ENCODE results near the gene MRPL49.

DNA sequence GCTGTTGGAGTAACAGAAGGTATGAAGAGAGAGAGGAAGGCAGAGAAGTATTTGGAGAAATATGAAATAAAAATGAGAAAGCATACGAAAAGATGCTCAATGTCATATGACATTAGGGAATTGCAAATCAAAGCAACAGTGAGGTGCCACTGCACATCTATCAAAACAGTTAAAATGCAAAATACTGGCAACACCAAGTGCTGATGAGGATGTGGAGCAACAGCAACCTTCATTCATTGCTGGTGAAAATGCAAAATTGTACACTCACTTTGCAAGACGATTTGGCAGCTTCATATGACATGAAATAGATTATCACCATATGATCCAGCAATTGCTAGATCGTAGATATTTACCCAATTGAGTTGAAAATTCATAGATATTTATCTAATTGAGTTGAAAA lies 38.5 kb downstream of the MRPL49 start:
- no peak for TF ChIP-seq POLR2AphosphoS5 (IDR thresholded peaks at IDR 0.05; ENCODE audit: low read depth, low read length)
- TF ChIP-seq, protein P1, sequence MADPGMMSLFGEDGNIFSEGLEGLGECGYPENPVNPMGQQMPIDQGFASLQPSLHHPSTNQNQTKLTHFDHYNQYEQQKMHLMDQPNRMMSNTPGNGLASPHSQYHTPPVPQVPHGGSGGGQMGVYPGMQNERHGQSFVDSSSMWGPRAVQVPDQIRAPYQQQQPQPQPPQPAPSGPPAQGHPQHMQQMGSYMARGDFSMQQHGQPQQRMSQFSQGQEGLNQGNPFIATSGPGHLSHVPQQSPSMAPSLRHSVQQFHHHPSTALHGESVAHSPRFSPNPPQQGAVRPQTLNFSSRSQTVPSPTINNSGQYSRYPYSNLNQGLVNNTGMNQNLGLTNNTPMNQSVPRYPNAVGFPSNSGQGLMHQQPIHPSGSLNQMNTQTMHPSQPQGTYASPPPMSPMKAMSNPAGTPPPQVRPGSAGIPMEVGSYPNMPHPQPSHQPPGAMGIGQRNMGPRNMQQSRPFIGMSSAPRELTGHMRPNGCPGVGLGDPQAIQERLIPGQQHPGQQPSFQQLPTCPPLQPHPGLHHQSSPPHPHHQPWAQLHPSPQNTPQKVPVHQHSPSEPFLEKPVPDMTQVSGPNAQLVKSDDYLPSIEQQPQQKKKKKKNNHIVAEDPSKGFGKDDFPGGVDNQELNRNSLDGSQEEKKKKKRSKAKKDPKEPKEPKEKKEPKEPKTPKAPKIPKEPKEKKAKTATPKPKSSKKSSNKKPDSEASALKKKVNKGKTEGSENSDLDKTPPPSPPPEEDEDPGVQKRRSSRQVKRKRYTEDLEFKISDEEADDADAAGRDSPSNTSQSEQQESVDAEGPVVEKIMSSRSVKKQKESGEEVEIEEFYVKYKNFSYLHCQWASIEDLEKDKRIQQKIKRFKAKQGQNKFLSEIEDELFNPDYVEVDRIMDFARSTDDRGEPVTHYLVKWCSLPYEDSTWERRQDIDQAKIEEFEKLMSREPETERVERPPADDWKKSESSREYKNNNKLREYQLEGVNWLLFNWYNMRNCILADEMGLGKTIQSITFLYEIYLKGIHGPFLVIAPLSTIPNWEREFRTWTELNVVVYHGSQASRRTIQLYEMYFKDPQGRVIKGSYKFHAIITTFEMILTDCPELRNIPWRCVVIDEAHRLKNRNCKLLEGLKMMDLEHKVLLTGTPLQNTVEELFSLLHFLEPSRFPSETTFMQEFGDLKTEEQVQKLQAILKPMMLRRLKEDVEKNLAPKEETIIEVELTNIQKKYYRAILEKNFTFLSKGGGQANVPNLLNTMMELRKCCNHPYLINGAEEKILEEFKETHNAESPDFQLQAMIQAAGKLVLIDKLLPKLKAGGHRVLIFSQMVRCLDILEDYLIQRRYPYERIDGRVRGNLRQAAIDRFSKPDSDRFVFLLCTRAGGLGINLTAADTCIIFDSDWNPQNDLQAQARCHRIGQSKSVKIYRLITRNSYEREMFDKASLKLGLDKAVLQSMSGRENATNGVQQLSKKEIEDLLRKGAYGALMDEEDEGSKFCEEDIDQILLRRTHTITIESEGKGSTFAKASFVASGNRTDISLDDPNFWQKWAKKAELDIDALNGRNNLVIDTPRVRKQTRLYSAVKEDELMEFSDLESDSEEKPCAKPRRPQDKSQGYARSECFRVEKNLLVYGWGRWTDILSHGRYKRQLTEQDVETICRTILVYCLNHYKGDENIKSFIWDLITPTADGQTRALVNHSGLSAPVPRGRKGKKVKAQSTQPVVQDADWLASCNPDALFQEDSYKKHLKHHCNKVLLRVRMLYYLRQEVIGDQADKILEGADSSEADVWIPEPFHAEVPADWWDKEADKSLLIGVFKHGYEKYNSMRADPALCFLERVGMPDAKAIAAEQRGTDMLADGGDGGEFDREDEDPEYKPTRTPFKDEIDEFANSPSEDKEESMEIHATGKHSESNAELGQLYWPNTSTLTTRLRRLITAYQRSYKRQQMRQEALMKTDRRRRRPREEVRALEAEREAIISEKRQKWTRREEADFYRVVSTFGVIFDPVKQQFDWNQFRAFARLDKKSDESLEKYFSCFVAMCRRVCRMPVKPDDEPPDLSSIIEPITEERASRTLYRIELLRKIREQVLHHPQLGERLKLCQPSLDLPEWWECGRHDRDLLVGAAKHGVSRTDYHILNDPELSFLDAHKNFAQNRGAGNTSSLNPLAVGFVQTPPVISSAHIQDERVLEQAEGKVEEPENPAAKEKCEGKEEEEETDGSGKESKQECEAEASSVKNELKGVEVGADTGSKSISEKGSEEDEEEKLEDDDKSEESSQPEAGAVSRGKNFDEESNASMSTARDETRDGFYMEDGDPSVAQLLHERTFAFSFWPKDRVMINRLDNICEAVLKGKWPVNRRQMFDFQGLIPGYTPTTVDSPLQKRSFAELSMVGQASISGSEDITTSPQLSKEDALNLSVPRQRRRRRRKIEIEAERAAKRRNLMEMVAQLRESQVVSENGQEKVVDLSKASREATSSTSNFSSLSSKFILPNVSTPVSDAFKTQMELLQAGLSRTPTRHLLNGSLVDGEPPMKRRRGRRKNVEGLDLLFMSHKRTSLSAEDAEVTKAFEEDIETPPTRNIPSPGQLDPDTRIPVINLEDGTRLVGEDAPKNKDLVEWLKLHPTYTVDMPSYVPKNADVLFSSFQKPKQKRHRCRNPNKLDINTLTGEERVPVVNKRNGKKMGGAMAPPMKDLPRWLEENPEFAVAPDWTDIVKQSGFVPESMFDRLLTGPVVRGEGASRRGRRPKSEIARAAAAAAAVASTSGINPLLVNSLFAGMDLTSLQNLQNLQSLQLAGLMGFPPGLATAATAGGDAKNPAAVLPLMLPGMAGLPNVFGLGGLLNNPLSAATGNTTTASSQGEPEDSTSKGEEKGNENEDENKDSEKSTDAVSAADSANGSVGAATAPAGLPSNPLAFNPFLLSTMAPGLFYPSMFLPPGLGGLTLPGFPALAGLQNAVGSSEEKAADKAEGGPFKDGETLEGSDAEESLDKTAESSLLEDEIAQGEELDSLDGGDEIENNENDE (IDR thresholded peaks at IDR 0.05; ENCODE audit: insufficient replicate concordance, low read length) = no peak
- TF ChIP-seq CTCF (IDR thresholded peaks at IDR 0.05; ENCODE audit: control extremely low read depth in 1 of 3, insufficient read depth in 1 of 3, low read depth in 1 of 3, low read length in 3 of 3) = no peak
- no peak for TF ChIP-seq GTF2F1 (IDR thresholded peaks at IDR 0.05; ENCODE audit: borderline replicate concordance, low read depth, low read length)
- no peak for TF ChIP-seq POLR2A (IDR thresholded peaks at IDR 0.05; ENCODE audit: control extremely low read depth in 1 of 2, low read depth in 2 of 2, low read length in 2 of 2)
- TF ChIP-seq JUN (IDR thresholded peaks at IDR 0.05; ENCODE audit: low read depth, low read length) = no peak
- no peak for TF ChIP-seq EZH2 (IDR thresholded peaks at IDR 0.05; ENCODE audit: low read depth, low read length, severe bottlenecking)
- no peak for TF ChIP-seq SIRT6 (IDR thresholded peaks at IDR 0.05; ENCODE audit: low read length)
- TF ChIP-seq RAD21 (IDR thresholded peaks at IDR 0.05 in 1 of 2, conservative IDR thresholded peaks at IDR 0.05 in 1 of 2; ENCODE audit: low read depth in 2 of 2, low read length in 2 of 2) = no peak
- TF ChIP-seq SP1 (IDR thresholded peaks at IDR 0.05; ENCODE audit: low read depth, low read length) = no peak
- no peak for TF ChIP-seq SP2 (IDR thresholded peaks at IDR 0.05; ENCODE audit: low read length)

All from H1 (cell line).